Left ventricle myocardium inferior (tissue), 1 donor: Measurements from ENCODE around the gene FHIT. TPM values are rescaled to one million over a fixed set of nuclear protein-coding genes. Genes with fewer than 3 reads are reported as not detected.

ENCODE experiments used
- DNase-seq: peaks from one replicate; pipeline ENCODE4 v3.0.0-alpha.2; 2020
- H3K27ac ChIP-seq: fragments of 200-600 bp; replicated peaks from 2 replicates; pipeline ENCODE4 v1.8.0; 2021
- H3K27me3 ChIP-seq: fragments of 200-600 bp; 2 replicates; pipeline ENCODE4 v1.8.0; 2021; ENCODE audit warnings: low read depth
- H3K36me3 ChIP-seq: fragments of 200-600 bp; 2 replicates; pipeline ENCODE4 v1.8.0; 2021
- H3K4me1 ChIP-seq: fragments of 200-600 bp; 2 replicates; pipeline ENCODE4 v1.8.0; 2021
- H3K4me3 ChIP-seq: fragments of 200-600 bp; 2 replicates; pipeline ENCODE4 v1.8.0; 2021; ENCODE audit warnings: mild to moderate bottlenecking, moderate library complexity
- H3K9me3 ChIP-seq: fragments of 200-600 bp; replicated peaks from 2 replicates; pipeline ENCODE4 v1.8.0; 2021
- intact Hi-C: fragments of 100-400 bp; cut with micrococcal nuclease; formaldehyde crosslinking; loops from one replicate; pipeline ENCODE4 v1.11.0; 2022
- total RNA-seq: library from RNA; stranded (reverse); fragmentation: NEBNext Ultra II Directional; extraction: Animal tissue kit (Norgen Biotek cat#: 25700); gene quantifications from one replicate; pipeline ENCODE4 v1.2.1, GENCODE V29; 2021
- TF ChIP-seq, protein P1 (sequence below): fragments of 200-600 bp; IDR thresholded peaks from 2 replicates; pipeline ENCODE4 v1.8.0; 2021; ENCODE audit warnings: antibody characterized with exemption, mild to moderate bottlenecking, borderline replicate concordance
- donor health status: DM: no; HTN: yes; CAD: no; lungs with severe emphysema.

Gene FHIT
- total RNA-seq, 1 donor from 2014 or later, result 16.0 TPM

- Histone ChIP-seq H3K27ac (no peak overlapping the region), H3K4me1 (peaks cover 5% of the 10 kb centered on the region), H3K36me3 (no peaks in the 10 kb centered on the region), H3K27me3 (no peaks in the 10 kb centered on the region), H3K9me3 (peaks cover 15% of the 10 kb centered on the region), H3K4me3 (no peak overlapping the region)
- TF ChIP-seq, protein P1, sequence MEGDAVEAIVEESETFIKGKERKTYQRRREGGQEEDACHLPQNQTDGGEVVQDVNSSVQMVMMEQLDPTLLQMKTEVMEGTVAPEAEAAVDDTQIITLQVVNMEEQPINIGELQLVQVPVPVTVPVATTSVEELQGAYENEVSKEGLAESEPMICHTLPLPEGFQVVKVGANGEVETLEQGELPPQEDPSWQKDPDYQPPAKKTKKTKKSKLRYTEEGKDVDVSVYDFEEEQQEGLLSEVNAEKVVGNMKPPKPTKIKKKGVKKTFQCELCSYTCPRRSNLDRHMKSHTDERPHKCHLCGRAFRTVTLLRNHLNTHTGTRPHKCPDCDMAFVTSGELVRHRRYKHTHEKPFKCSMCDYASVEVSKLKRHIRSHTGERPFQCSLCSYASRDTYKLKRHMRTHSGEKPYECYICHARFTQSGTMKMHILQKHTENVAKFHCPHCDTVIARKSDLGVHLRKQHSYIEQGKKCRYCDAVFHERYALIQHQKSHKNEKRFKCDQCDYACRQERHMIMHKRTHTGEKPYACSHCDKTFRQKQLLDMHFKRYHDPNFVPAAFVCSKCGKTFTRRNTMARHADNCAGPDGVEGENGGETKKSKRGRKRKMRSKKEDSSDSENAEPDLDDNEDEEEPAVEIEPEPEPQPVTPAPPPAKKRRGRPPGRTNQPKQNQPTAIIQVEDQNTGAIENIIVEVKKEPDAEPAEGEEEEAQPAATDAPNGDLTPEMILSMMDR, result no peak
- intact Hi-C loops, result no loop called here
- DNase-seq, result no peak
These were observed 438.8 kb downstream of the FHIT start for GRCh38 chr3:60812502-60812901.

GRCh38 chr3:60810881-60811280 is 440.4 kb downstream of the FHIT start:
- H3K36me3 ChIP-seq, result no peaks in the 10 kb centered on the region
- no peak overlapping the region for H3K27ac ChIP-seq
- H3K9me3 ChIP-seq, result peaks cover under 1% of the 10 kb centered on the region
- intact Hi-C loops, result no loop called here
- TF ChIP-seq, protein P1, result no peak
- no peak overlapping the region for H3K4me3 ChIP-seq
- H3K27me3 ChIP-seq, result no peaks in the 10 kb centered on the region
- DNase-seq, result no peak
- peaks cover 5% of the 10 kb centered on the region for H3K4me1 ChIP-seq

- Histone ChIP-seq H3K36me3 (no peaks in the 10 kb centered on the region), H3K27me3 (no peaks in the 10 kb centered on the region), H3K4me1 (peaks cover 5% of the 10 kb centered on the region), H3K27ac (no peak overlapping the region), H3K4me3 (no peak overlapping the region), H3K9me3 (no peaks in the 10 kb centered on the region)
- TF ChIP-seq, protein P1, result no peak
- intact Hi-C loops, result no loop called here
- DNase-seq, result no peak
These were observed 441.2 kb downstream of the FHIT start for GRCh38 chr3:60809857-60810610.

DNA sequence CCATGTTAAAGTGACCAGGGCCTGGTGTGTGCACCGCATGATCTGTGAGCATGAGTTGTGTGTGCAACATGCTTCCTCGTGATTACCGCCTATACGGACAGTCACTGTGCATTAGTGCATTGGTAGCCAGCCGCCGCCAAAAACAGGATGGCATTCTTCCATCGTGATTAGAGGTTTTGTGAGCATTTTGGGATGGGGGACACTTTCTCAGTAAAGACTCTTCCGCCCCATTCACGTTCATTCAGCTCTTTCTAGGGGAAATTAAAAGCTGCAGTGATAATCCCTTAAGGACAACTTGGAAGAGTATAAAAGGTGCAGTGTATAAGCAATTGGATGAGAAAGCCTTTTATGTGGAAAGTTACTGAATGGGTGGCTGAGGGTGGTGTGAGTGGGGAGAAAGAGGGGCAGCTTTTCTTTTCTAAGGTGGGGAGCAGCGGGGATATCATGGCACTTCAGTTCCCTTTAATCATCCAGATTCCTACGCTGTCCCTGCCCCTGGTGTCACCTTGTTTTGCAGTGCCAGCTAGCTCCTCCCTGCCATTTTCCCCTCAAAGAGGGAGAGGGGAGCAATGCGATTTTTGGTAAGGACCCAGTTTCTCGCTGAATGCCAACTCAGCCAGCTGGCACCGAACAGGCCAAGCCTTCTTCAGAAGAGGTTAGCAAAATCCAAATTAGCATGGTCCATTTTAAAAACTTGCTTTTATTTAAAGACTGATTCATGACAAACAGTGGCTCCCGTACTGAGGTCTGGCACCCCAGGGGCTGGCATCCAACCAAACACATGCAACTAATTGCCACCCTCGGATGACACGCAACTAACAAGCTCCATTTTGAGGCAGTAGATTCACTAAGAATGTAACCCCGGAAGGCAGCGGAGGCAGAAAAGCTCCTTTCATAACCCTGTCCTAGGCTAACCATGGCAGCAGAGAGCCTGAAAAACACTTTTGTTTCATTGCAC is 447.8 kb downstream of the FHIT start:
- Histone ChIP-seq H3K9me3 (no peaks in the 10 kb centered on the region), H3K4me3 (no peak overlapping the region), H3K27ac (no peak overlapping the region), H3K4me1 (peaks cover 2% of the 10 kb centered on the region), H3K27me3 (no peaks in the 10 kb centered on the region), H3K36me3 (no peaks in the 10 kb centered on the region)
- intact Hi-C loops, result no loop called here
- DNase-seq, result no peak
- TF ChIP-seq, protein P1, result no peak

- intact Hi-C loops, result no loop called here
- Histone ChIP-seq H3K4me1 (no peaks in the 10 kb centered on the region), H3K9me3 (no peaks in the 10 kb centered on the region), H3K36me3 (no peaks in the 10 kb centered on the region), H3K27ac (no peak overlapping the region), H3K4me3 (no peak overlapping the region), H3K27me3 (no peaks in the 10 kb centered on the region)
- TF ChIP-seq, protein P1, result no peak
- no peak for DNase-seq
These were observed 449.9 kb downstream of the FHIT start for GRCh38 chr3:60801307-60801706.
